Testis (tissue), 3 donors: ENCODE measurements around the gene MALL. TPM values are rescaled to one million over a fixed set of nuclear protein-coding genes. Genes with fewer than 3 reads are reported as not detected.
"Not testable (repeated sequence)": the region's sequence is repeated elsewhere in the genome, so short reads cannot be mapped to it uniquely, and the experiment has no call there.

Experiments used
- DNase-seq: peaks from one replicate; pipeline ENCODE4 v3.0.0-alpha.2; 2019
- H3K27ac ChIP-seq, 2 donors: fragments of 200-600 bp; sonication (generic); one replicate each; pipeline ENCODE4 v1.5.1; 2019
- H3K27me3 ChIP-seq: fragments of 200-600 bp; sonication (generic); one replicate; pipeline ENCODE4 v1.5.1; 2019
- H3K36me3 ChIP-seq: fragments of 200-600 bp; sonication (generic); one replicate; pipeline ENCODE4 v1.5.1; 2017; ENCODE audit warnings: low read depth; ENCODE audit errors: missing control alignments
- H3K4me1 ChIP-seq: fragments of 200-600 bp; sonication (generic); one replicate; pipeline ENCODE4 v1.5.1; 2019
- H3K4me3 ChIP-seq, 2 donors: fragments of 200-600 bp; sonication (generic); one replicate each; pipeline ENCODE4 v1.5.1; 2017 to 2019
- H3K9me3 ChIP-seq: fragments of 200-600 bp; sonication (generic); one replicate; pipeline ENCODE4 v1.5.1; 2017
- CTCF ChIP-seq, 3 experiments: fragments of 450-650 bp in 2 of 3; fragments of 200-600 bp in 1 of 3; sonication (generic) in 1 of 3; IDR thresholded peaks; one replicate each; pipeline ENCODE4 v1.5.1; 2016 to 2019; ENCODE audit warnings: antibody characterized with exemption in 3 of 3, mild to moderate bottlenecking in 2 of 3, moderate library complexity in 1 of 3
- POLR2A ChIP-seq: fragments of 450-650 bp; IDR thresholded peaks from one replicate; pipeline ENCODE4 v1.6.1; 2017; ENCODE audit warnings: antibody characterized with exemption, mild to moderate bottlenecking, moderate library complexity
- WGBS, 2 donors: methylation state at CpG; one replicate each; pipeline ENCODE4 v1.1.5; 2018; 5-methylcytosine and 5-hydroxymethylcytosine counted together
- intact Hi-C: fragments of 100-400 bp; cut with DNase I; formaldehyde crosslinking; loops from one replicate; pipeline ENCODE4 v1.15.1; 2023; ENCODE audit warnings: low total_unique reads
- polyA plus RNA-seq: library from polyadenylated mRNA; stranded (reverse); fragments of 350-450 nt; fragmentation: Illumina TruSeq; extraction: RNeasy Lipid Tissue Mini Kit (QIAGEN cat#74804); gene quantifications from one replicate; pipeline ENCODE4 v1.2.3, GENCODE V29; 2014; ENCODE audit warnings: low read depth, low replicate concordance; ENCODE audit not compliant: insufficient read depth
- total RNA-seq, 2 donors: library from RNA; depleted of rRNA; stranded (reverse); fragments of >200 nt; gene quantifications; one replicate each; pipeline ENCODE4 v1.2.3, GENCODE V29; 2016

The MALL gene
- total and polyA plus RNA-seq, 3 donors from 2014 or later: 7.6 to 17.4 (median 15.0) TPM

- Histone ChIP-seq H3K36me3 (no peaks in the 10 kb centered on the region), H3K9me3 (no peaks in the 10 kb centered on the region), H3K27ac (no peak overlapping the region), H3K4me3 (peak overlapping the region in 1 of 2 donors; percentile 29), H3K27me3 (no peaks in the 10 kb centered on the region), H3K4me1 (no peaks in the 10 kb centered on the region)
- DNase-seq: no peak
- TF ChIP-seq POLR2A: no peak
- no peak for TF ChIP-seq CTCF (IDR thresholded peaks at IDR 0.05)
- WGBS, 2 donors: 56 to 69% methylated on average over 13 to 14 of the region's 14 CpGs
- intact Hi-C loops: no loop called here
Observed at GRCh38 chr2:110114831-110115255, 779 bp downstream of the MALL start.

GRCh38 chr2:110113961-110114591 is 1.5 kb downstream of the MALL start:
- no peak for TF ChIP-seq CTCF (IDR thresholded peaks at IDR 0.05)
- no peak for TF ChIP-seq POLR2A
- intact Hi-C loops: no loop called here
- no peak overlapping the region for H3K27ac ChIP-seq

GRCh38 chr2:110108291-110108690 is 7.3 kb downstream of the MALL start:
- H3K9me3 ChIP-seq, H3K27ac ChIP-seq, H3K27me3 ChIP-seq, H3K36me3 ChIP-seq, intact Hi-C loops, H3K4me3 ChIP-seq, H3K4me1 ChIP-seq, DNase-seq: not testable (repeated sequence)
- WGBS, 2 donors: 94 to 98% methylated on average over 2 of the region's 2 CpGs

More at GRCh38 chr2:110113961-110114591, 1.5 kb downstream of the MALL start:
- DNase-seq: no peak
- no peaks in the 10 kb centered on the region for H3K27me3 ChIP-seq
- no peak overlapping the region for H3K4me3 ChIP-seq
- H3K9me3 ChIP-seq: no peaks in the 10 kb centered on the region
- H3K4me1 ChIP-seq: no peaks in the 10 kb centered on the region
- H3K36me3 ChIP-seq: no peaks in the 10 kb centered on the region
- 51 to 80% methylated on average over 5 to 8 of the region's 8 CpGs for WGBS, 2 donors

GRCh38 chr2:110107092-110108079 is 8.2 kb downstream of the MALL start:
- no peak for DNase-seq
- no peak overlapping the region for H3K4me3 ChIP-seq
- H3K27ac ChIP-seq: no peak overlapping the region
- no peaks in the 10 kb centered on the region for H3K36me3 ChIP-seq
- H3K27me3 ChIP-seq: no peaks in the 10 kb centered on the region
- no peaks in the 10 kb centered on the region for H3K9me3 ChIP-seq
- TF ChIP-seq POLR2A: no peak
- TF ChIP-seq CTCF (IDR thresholded peaks at IDR 0.05): no peak
- intact Hi-C loops: no loop called here
- H3K4me1 ChIP-seq: no peaks in the 10 kb centered on the region
- 90 to 97% methylated on average over 3 of the region's 3 CpGs for WGBS, 2 donors

GRCh38 chr2:110106642-110107041 is 9.0 kb downstream of the MALL start:
- 88 to 93% methylated on average over 6 of the region's 6 CpGs for WGBS, 2 donors
- H3K27me3 ChIP-seq: no peaks in the 10 kb centered on the region
- no peak for DNase-seq
- no peak for TF ChIP-seq POLR2A
- no peak for TF ChIP-seq CTCF (IDR thresholded peaks at IDR 0.05)
- H3K27ac ChIP-seq: no peak overlapping the region
- intact Hi-C loops: no loop called here
- no peak overlapping the region for H3K4me3 ChIP-seq
- no peaks in the 10 kb centered on the region for H3K4me1 ChIP-seq
- no peaks in the 10 kb centered on the region for H3K9me3 ChIP-seq
- H3K36me3 ChIP-seq: no peaks in the 10 kb centered on the region
